ES-I3 (cell line): ENCODE results near the gene C3orf85.

ENCODE experiments used
- H3K36me3 ChIP-seq: 2 replicates; pipeline ENCODE4 v1.6.1; 2013; ENCODE audit warnings: mild to moderate bottlenecking, low read length, control low read depth, moderate library complexity; ENCODE audit not compliant: insufficient read depth
- H3K4me1 ChIP-seq: 2 replicates; pipeline ENCODE4 v1.6.1; 2013; ENCODE audit warnings: mild to moderate bottlenecking, control low read depth, low read length; ENCODE audit not compliant: insufficient read depth
- H3K9ac ChIP-seq: 2 replicates; pipeline ENCODE4 v1.6.1; 2013; ENCODE audit warnings: low read depth, mild to moderate bottlenecking, low read length, moderate library complexity
- H3K9me3 ChIP-seq: 2 replicates; pipeline ENCODE4 v1.6.1; 2013; ENCODE audit warnings: mild to moderate bottlenecking, low read length, moderate library complexity; ENCODE audit not compliant: control insufficient read depth, insufficient read depth

C3orf85 gene

DNA sequence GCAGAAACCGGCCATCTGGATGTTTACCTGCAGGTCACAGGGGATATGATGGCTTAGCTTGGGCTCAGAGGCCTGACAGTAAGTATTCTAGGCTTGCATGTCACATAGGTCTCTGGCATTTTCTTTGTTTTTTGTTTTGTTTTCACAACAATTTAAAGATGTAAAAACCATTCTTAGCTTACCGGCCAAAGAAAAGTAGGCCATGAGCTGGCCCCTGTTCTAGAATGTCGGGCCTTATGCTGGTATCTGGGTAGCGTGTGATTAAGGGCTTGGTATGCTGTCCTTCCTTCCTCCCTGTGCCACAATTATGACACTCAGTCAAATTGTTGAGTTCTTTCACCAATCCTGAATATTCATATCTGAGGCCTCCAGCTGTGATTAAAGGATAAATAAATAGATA, 40.2 kb downstream of the C3orf85 start:
- no peak overlapping the region for H3K9ac ChIP-seq
- peaks cover 18% of the 10 kb centered on the region for H3K4me1 ChIP-seq
- no peaks in the 10 kb centered on the region for H3K9me3 ChIP-seq
- no peaks in the 10 kb centered on the region for H3K36me3 ChIP-seq

- Histone ChIP-seq H3K9me3 (no peaks in the 10 kb centered on the region), H3K36me3 (no peaks in the 10 kb centered on the region), H3K4me1 (peaks cover 18% of the 10 kb centered on the region), H3K9ac (no peak overlapping the region)
These were observed 41.4 kb downstream of the C3orf85 start for GRCh38 chr3:109177908-109178307.

- peaks cover 18% of the 10 kb centered on the region for H3K4me1 ChIP-seq
- no peaks in the 10 kb centered on the region for H3K36me3 ChIP-seq
- no peaks in the 10 kb centered on the region for H3K9me3 ChIP-seq
- no peak overlapping the region for H3K9ac ChIP-seq
These were observed 42.2 kb downstream of the C3orf85 start for GRCh38 chr3:109178708-109179107.

GRCh38 chr3:109184726-109185125, 48.2 kb downstream of the C3orf85 start:
- no peaks in the 10 kb centered on the region for H3K9me3 ChIP-seq
- H3K36me3 ChIP-seq, result no peaks in the 10 kb centered on the region
- peaks cover 3% of the 10 kb centered on the region; the same call in 1 of the 2 replicates for H3K4me1 ChIP-seq
- no peak overlapping the region for H3K9ac ChIP-seq

DNA sequence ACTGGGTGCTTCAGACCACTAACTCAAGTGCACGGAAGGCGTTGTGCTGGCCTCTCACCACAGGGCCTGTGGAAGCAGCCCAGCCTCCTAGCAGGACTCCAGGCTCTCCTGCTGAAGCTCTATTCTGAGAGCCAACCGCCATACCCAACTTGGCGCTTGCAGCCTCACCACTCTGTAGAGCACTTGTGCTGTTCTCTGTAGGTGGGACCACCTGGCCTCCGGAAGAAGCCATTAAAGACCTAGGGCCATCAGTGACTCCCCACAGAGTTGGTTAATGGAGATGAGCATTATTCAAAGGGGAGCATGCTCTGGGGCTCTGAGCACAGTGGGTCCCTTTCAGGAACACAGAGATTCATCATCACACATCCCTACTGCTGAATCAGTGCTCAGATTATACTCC, 50.9 kb downstream of the C3orf85 start:
- no peaks in the 10 kb centered on the region for H3K36me3 ChIP-seq
- no peaks in the 10 kb centered on the region for H3K9me3 ChIP-seq
- no peak overlapping the region for H3K9ac ChIP-seq
- peaks cover 3% of the 10 kb centered on the region; the same call in 1 of the 2 replicates for H3K4me1 ChIP-seq

DNA sequence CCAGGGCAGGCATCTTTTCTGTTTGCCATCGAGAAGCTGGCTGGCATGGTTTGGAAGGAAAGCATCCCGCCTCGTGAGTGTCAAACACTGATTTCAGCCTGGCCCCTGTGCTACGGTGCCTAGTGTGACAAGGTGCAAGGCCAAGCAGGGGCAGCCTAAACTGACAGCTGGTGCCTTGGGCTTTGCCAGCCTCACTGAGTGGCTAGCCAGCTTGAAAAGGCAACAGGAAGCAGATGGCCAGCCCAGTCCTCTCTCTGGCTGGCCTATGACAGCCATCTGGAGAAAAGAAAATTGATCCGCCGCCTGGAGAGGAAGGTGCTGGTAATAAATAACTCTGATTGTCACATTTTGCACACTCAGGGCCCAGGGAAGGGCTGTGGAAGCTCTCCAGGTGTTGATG, 52.2 kb downstream of the C3orf85 start:
- Histone ChIP-seq H3K36me3 (no peaks in the 10 kb centered on the region), H3K9me3 (no peaks in the 10 kb centered on the region), H3K4me1 (peaks cover 3% of the 10 kb centered on the region; the same call in 1 of the 2 replicates), H3K9ac (no peak overlapping the region)

DNA sequence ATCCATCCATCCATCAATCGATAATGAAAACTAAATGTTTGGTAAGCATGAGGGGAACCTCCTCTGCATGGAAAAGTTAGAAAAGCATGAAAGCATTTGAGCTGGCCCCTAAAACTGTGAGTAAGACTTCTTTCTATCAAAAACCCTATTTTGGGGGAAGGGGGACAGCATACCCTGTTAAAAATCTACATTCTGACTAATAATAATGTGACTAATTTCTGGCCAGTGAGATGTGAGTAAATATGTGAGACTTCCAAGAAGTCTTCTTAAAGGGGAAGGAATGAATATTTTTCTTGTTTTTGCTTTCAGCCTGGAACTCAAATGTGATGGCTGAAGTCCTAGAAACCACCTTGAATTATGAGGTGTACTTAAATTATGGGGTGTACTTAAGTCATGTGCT, 54.9 kb downstream of the C3orf85 start:
- H3K9me3 ChIP-seq, result no peaks in the 10 kb centered on the region
- H3K36me3 ChIP-seq, result no peaks in the 10 kb centered on the region
- no peak overlapping the region for H3K9ac ChIP-seq
- peaks cover 13% of the 10 kb centered on the region for H3K4me1 ChIP-seq

DNA sequence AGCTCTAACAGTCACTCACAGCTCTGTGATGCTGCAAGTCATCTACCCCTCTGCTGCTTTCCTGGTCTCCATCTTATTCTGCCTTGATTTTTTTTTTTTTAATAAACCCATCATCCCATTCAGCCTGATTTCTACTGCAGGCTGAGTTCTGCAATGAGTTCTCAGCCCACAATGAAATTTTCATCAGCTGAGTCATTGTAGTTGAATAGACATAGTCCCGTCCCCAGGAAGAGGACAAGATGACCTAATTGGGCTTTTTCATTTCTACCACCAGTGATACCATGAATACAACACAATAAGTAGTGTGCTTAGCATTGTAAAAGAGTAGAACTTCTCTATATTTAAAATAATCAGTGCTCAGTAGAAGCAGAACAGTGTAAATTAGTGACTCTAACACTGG, 59.3 kb downstream of the C3orf85 start:
- Histone ChIP-seq H3K9ac (no peak overlapping the region), H3K4me1 (peaks cover 10% of the 10 kb centered on the region)

More for the DNA sequence above, 59.3 kb downstream of the C3orf85 start:
- Histone ChIP-seq H3K9me3 (no peaks in the 10 kb centered on the region), H3K36me3 (no peaks in the 10 kb centered on the region)
